ENCODE data around the gene PIEZO1.
A peak's percentile ranks its signal among the peaks of the same experiment; 100 is the strongest.

PIEZO1 gene

DNA sequence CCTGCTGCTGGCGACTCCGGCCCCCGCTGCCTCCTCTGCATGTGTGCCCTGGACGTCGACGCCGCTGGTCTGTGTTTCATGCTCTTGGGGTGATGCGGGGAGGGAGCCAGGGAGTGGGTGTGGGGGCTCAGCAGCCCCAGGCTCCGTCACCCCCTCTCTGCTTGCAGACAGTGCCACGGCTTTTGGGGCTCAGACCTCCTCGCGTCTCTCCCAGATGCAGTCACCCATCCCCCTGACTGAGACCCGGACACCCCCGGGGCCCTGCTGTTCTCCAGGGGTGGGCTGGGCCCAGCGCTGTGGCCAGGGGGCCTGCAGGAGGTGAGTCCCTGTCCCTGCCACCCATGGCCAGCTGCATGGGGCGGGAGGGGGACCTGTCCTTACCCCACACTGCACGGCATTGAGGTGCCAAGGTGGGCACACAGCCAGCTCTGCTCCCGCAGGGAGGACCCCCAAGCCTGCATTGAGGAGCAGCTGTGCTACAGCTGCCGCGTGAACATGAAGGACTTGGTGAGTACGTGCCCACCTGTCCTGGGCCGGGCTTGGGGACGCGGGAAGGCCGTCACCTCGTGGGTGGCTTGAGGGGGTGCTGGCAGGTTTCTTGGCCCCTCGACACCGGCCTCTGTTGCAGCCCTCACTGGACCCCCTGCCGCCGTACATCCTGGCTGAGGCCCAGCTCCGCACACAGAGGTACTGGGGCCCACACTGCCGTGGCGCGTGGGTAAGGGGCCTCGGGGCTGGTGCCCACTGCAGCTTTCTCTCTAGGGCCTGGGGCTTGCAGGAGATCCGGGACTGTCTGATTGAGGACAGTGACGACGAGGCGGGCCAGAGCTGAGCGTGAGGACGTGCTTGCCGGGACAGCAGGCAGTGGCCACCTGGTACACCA is 70.4 kb downstream of the PIEZO1 start:
- DNase-seq = no peak

- DNase-seq = no peak
Measured at GRCh38 chr16:88713568-88714419, 71.2 kb downstream of the PIEZO1 start.

- DNase-seq = no peak
Measured at GRCh38 chr16:88713054-88713453, 72.0 kb downstream of the PIEZO1 start.

- DNase-seq = no peak
Measured at GRCh38 chr16:88712362-88712979, 72.5 kb downstream of the PIEZO1 start.

DNA sequence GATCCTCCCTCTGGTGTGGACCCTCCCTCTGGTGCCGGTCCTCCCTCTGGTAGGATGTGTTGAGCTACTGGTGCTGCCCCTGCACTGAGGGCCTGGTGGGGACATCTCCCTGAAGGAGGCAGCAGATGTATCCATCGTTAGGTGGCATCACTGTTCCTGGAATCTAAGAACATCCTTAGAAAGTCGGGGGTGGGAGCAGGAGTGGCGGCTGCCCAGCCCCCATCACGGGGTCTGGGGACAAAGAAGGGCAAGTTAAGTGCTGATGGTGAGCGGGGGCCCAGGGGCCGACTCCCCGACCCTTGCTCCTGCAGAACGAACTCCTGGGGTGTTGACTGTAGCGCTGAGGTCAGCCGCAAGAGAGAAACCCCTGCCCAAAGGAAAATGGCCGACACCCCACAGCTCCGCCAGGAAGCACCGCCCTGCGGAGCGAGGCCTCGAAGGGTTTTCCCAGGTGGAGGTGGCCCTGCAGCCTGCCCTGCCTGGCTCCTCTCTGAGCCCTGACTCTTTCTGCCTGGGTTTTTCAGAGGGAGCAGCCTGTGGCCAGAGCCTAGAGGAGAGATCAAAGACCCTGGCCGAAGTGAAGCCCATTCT is 73.2 kb downstream of the PIEZO1 start:
- no peak for DNase-seq

DNA sequence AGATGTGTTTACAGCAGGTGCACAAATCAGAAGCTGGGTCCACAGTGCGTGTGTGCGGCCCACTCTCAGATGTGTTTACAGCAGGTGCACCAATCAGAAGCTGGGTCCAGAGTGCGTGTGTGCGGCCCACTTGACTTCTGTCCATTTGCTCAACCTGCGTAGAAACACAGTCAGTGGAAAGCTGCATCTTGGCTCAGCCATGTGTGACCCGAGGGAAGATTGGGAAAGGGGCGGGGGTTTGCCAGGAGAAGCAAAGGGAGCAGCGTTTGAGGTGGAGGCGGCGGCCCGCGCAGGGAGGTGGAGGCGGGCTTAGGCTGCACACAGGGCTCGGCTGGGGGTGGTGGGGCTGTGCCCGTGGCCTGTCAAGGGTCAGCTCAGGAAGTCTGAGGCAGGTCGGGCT is 74.5 kb downstream of the PIEZO1 start:
- DNase-seq = no peak

GRCh38 chr16:88706965-88707826 is 77.8 kb downstream of the PIEZO1 start:
- DNase-seq = no peak

GRCh38 chr16:88706229-88706964 is 78.6 kb downstream of the PIEZO1 start, which contains the start of the genes CTU2 and RNF166:
Gene CTU2, plus strand, starts transcription at chr16:88706503. Its CDS starts 28 bp downstream, at chr16:88706531.
Gene RNF166, minus strand, starts transcription at chr16:88706408. Its CDS starts 83 bp downstream, at chr16:88706325.
- DNase-seq = peak; percentile 84

DNA sequence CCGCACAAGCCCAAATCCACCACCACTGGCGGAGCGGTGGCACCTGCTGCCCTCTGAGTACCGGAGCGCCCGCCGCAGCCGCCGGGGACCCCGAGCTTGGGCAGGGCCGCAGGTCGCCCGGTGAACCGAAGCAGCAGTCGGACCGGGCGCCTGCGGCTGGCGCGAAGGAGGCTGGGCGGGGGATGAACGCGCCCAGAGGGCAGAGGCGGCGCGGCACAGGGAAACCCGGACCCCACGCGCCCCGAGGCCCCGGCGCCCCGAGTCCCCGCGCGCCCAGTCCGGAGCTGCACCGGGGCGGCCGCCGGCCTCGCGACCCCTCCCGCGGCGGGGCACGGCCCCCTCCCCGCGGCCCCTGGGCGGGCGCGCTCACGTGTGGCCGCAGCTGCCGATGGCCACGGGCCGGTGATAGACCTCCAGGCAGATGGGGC is 79.2 kb downstream of the PIEZO1 start:
- no peak for DNase-seq

- no peak for DNase-seq
Measured at GRCh38 chr16:88705076-88705684, 79.8 kb downstream of the PIEZO1 start.

DNA sequence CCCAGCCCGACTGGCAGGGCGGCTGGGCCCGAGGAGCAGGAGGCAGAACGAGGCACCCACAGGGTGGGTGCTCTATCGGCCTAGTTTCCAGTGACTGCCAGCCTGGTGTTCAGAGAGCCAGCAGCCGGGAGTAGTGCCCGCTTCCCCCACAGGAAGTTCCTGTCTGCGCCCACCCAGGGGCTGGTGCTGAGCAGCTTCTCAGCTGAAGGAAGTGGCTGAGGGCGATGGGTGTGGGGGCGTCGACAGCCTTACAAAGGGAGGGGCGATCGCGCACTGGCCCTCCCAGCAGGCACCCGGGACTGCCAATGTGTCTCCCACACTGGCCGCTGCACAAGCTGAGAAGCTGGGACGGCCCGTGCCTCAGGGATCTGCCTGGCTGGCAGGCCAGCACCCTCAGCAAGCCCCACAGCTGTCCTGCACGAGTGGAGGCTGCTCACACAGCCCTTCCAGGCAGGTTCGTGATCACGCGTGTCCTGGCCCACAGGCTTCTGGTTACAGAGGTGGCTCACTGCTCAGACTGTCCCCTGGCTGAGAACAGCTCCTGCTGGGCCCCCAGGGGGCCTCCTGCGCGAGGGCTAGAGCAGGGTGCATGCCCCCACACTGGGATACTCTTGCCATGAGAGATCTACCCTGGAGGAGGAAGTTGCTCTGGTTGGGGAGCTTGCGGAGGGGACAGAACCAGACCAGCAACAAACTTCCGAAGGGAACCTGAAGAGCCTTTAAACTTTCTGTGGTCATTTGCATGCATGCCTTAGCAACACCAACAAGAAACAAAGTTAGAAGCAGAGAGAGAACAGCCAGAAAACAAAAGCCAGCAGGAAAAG is 81.3 kb downstream of the PIEZO1 start:
- no peak for DNase-seq

GRCh38 chr16:88702371-88703210 is 82.4 kb downstream of the PIEZO1 start:
- no peak for DNase-seq

DNA sequence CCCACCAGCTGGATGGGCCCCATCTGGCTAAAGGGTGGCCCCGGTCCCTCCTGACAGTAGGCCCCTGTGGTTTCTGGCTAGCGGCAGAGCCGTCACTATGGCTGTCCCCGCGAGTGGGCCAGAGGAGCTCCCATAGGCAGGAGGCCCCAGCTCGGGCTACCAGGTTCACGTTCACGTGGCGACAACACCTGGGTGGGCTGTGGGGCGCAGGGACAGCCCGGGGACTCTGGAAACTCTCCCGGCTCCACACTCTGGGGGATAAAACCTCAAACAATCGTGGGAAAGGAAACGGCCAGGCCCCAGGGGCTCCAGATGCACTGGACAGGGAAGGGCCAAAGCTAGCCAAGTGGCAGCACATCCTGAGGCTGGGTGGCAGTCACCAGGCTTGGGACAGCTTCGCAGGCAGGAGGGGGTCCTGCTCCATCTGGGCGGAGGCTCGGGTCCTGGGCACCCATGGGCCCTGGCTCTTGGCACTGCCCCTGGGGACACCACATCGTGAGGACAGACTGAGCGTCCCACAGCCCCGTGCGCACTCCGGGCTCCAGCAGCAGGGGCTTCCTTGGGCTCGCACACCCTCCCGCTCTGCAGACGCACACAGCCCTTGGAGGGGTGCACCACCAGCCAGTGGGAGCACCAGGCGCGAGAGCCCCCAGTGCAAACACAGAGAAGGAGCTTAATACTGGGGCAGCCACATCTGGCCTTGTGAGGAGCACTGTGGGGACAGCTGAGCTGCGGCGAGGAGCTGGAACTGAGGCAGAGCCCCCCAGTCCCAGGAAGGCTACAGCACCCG is 83.2 kb downstream of the PIEZO1 start:
- DNase-seq = no peak

DNA sequence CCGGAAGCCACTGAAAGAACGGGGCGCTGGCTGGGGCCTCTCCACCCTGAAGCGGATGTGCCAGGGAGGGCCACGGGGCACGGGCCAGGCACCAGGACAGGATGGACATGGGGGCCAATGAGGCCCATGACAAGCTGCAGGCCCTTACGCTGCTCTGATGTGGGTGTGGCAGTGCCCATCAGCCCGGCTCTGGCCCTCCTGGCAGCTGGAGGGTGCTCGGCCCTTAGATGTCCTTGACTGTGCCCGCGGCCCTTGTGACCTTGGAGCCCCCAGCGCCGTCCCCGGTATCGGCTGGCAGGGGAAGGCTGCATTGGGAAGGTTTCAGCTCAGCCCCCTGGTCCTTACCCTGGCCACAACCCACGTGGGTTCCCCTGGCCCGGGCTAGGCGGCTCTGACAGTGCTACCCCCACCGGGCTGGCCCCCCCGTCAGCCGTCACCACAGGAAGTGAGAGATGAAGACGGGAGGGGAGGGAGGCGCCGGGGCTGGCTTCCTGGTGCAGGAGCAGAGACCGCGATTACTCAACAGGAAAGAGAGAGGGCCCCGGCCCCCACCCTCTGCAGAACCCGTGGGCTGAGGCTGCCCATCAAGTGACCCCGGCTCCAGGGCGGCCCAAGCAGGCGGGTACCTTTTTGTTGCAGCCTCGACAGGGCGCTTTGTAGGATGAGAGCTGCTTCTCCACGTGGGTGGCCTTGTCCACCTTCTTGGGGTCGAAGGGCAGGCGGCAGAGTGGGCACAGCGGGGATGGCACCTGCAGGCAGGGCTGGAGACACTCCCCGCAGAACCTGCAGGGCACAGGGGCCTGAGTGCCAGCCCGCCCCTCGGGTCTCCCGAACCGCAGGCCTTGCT is 84.2 kb downstream of the PIEZO1 start:
- DNase-seq = peak; percentile 71

DNA sequence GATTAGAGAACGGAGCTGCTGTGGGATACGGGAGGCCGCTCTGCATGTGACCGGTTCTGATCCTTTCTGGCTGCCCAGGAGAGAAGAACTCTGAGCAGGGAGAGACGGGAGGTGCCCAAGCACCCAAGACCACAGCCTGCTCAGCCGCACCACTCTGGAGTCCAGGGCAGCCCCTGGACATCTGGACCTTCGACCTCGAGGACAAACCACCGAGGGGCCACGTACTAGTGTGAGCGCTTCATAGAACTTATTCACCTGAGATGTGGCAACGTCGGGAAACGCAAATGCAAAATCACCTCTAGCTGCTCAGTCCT is 84.7 kb downstream of the PIEZO1 start:
- no peak for DNase-seq

DNA sequence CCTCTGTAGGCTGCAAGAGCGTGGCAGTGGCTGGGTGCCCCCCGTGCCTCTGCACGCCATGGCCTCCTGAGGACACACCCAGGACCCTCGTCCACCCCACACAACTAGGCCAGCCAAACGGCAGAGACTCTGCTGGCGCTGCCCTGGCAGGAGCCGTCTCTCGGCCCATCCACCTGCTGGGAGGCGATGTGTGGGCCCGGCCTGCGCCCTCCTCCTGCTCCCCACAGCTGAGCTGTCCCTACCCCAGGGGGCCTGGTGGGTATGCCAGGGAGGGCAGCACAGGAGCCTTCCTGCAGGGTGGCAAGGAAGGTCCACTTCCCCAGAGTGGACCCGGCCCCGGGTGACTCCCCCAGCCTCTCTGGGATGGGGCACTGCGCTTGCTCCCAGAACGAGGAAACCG is 85.8 kb downstream of the PIEZO1 start:
- DNase-seq = no peak

DNA sequence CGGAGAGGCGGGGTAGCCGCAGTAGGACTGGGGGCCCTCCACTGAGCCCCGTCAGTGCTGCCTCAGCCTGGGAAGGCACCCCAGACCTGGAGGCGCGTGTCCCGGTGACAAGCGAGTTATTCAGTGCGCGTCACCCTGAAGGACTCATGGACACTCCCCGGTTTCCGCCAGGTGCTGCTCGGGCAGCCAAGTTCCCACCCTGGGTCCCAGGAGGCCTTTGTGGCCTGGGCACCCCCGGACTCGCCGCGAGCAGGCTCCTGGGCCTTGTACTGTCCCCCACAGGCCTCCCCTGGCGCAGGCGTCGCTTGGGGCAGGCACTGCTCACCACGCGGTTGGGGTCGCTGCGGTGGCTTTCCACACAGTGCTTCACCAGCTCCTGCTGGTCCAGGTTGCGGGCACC is 86.4 kb downstream of the PIEZO1 start:
- DNase-seq = no peak

Measured in fibroblast of upper back skin (primary cell).